ENCODE measurements around the gene HGFAC.

Gene HGFAC

DNA sequence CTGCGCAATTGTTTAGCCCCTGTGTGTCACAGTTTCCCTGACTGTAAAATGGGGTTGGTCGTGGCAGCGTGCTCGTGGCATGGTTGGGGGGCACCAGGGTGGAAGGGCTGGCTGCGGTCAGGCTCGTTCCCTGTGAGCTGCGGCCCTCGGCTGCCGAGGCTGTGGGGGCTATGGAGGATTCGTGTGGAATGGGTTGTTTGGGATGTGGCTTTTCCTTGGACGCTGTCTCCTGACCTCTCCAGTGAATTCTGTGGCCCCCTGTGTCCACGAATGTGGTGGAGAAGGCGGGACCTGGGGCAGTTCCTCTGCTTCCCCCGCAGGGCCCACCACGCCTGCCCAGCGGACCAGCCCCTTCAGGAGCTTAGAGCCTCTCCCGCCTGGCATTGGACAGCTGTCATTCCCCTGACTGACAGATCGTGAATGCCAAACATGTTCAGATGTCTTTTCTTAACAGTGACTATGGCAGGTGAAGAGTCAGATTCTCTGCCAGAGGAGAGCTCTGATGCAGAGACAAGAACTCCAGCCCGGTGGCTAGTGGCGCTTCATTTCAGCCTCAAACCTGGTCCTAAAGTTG, 17.2 kb upstream of the HGFAC start:
- DNase-seq (ENCODE audit: low read depth, low spot score), result no peak

DNA sequence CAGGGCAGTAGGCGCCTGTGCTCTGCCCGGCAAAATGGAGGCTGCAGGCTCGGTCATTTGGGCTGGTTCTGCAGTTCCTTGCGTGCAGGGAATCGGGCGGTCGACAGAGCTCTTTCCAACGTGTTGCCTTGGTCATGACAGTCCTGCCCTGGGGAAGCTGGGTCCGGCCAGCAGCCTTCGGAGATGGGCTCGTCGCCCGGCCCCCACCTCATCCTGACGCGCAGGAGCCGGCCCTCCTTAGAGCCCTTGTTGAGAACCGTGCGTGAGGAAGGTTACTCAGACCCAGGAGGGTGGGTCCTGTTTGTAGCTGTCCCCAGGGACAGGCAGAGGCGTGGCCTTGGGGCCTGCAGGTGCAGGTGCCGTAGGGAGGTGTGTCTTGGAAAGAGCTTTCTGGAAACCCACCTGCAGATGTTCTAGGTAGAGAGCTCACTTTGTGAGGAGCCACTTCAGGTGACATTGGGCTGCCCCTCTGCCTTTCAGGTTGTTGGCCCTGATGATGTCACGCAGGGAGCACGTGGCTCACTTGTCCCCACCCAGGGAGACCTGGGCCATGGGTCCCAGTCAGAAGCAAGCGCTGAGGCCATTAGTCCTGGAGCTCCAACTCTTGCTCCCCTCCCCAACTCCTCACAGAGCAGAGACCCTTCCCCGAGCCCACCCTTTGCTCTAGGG, 15.2 kb upstream of the HGFAC start:
- DNase-seq (ENCODE audit: low read depth, low spot score), result no peak

DNA sequence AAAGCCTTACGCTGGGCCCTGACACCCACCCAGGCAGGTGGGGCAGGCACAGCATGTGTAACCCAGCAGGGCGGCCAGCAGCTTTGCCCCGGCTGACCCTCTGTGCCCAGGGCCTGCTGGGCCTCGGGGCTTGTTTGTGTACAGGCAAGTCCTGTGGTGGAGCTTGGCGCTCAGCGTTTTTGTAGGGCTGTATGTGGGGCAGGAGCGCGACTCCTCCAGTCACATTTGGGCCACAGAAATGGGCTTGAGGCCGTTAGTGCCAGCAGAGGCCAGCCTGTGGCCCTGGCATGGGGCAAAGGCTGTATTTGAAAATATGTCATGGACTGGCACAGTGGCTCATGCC, 14.7 kb upstream of the HGFAC start:
- no peak for DNase-seq (ENCODE audit: low read depth, low spot score)

DNA sequence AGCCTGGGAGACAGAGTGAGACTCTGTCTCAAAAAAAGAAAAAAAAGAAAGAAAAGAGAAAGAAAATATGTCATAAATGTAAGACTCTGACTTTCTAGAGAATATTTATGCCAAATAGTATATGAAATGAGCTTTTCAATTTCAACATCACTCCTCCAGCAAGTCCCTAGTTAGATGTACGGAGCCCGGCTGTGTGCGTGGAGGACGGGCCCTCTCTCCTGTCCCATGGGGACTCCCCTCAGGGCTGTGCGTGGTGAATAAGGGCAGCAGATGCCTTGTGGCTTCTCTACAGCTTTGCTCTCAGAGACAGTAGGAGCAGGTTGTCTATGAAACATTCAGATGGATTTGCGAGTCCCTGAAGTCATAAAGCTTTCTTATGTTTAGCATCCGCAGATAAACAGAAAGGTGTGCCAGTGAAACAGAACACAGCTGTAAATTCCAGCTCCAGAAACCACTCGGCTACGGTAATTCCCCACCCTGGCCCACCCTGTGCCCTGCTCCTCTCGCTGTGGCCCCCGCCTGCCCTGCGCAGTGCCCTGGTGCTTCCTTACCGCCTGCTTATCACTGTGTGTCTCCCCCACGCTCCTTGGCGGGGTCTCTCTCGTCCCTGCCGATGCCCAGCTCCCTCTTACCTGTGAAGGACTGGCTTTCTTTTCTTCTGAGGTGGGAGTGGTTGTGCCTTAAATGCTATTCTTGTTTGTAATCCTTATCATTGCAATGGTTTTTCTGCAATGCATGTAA, 13.9 kb upstream of the HGFAC start:
- no peak for DNase-seq (ENCODE audit: low read depth, low spot score)

DNA sequence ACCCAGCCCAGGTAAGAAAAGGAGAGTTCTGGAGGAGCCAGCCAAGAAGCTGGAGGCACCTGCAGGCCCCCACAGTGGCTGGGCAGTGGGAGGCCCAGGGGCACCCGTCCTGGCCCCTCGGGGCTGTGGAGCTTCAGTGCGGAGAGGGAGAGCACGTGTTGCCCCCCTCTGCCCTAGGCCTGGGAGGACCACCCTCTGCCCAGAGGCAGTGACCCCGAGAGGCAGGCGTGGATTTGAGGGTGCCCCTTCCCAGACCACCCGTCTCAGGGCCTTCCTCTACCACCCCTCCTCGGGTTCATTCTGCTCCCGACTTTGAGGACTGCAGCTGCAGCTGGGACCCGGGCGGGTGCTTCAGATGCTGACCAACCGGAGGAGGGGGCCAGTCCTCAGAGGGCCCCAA, 12.1 kb upstream of the HGFAC start:
- no peak for DNase-seq (ENCODE audit: low read depth, low spot score)

DNA sequence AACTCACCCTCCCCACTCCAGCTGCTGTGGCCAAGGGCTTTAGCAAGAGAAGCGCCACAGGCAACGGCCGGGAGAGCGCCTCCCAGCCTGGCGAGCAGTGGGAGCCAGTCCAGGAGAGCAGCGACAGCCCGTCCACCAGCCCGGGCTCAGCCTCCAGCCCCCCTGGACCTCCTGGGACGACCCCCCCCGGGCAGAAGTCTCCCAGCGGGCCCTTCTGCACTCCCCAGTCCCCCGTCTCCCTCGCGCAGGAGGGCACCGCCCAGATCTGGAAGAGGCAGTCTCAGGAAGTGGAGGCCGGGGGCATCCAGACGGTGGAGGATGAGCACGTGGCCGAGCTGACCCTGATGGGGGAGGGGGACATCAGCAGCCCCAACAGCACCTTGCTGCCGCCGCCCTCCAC, 11.2 kb upstream of the HGFAC start:
- DNase-seq (ENCODE audit: low read depth, low spot score), result no peak

DNA sequence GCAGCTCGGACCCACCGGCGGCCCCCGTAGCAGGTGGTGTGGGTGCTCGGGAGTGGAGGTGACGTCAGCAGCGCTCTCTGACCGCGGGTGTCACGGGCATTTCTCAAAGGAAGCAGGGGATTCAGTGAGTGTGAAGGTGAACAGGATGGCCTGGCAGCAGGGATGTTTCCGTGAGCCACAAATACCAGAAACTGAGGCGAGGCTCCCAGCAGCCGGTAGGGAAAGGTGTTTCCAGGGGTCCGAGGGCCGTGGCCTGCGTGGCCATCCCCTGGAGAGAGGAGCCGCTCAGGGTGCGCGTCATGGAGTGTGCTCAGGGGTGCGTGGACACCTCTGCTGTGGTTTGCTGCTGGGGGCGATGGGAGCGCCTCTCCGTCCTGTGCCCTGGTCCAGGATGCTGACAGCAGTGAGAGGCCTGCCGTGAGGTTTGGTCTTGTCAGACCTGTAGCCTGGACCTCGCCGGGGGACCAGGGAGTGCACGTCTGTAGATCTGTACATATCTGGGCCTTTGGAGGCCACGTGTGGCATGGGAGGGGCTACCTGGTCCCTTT, 10.2 kb upstream of the HGFAC start:
- DNase-seq (ENCODE audit: low read depth, low spot score), result no peak

DNA sequence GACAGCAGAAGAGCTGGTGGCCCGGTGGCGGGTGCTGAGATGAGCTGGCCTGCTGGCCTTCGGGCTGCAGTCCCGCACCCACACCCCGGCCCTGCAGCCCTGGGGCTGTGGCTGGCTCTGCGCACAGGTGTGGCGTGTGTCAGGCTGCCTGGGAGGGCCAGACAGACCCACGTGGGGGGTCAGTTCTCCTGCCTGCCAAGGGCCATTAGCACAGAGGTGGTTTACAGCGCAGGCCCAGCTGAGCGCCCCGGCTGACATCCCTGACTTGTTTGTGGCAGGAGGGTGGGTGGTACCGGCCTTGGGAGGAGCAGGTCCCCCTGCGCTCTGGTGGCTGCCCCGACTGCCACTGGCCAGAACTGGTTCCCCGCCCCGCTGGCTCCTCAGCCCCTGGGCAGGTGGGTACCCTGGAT, 9.4 kb upstream of the HGFAC start:
- no peak for DNase-seq (ENCODE audit: low read depth, low spot score)

DNA sequence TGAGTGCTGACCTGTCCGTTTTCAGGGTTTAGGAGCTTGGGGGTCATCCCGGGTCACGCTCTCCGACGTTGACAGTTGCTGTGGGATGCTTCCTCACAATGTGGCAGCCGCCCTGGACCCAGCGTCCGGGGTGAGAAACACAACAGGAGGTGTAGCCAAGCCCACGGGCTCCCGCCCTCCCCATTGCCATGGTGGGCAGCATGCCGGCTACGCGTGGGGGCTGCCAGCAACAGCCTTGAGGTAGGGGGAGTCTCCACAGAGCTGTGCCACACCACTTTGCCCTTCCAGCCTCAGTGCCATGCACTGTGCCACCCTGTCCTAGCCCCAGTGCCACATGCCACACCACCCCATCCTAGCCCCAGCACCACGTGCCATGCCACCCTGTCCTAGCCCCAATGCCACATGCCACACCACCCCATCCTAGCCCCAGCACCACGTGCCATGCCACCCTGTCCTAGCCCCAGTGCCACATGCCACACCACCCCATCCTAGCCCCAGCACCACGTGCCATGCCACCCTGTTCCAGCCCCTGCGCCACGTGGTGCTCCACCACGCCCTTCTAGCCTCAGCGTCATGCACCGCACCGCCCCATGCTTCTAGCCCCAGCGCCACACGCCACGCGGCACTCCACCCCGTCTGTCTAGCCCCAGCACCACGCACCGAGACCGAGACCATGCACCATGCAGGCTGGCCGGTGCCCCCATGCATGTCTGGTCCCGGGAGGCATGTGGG, 8.5 kb upstream of the HGFAC start:
- DNase-seq (ENCODE audit: low read depth, low spot score), result no peak

DNA sequence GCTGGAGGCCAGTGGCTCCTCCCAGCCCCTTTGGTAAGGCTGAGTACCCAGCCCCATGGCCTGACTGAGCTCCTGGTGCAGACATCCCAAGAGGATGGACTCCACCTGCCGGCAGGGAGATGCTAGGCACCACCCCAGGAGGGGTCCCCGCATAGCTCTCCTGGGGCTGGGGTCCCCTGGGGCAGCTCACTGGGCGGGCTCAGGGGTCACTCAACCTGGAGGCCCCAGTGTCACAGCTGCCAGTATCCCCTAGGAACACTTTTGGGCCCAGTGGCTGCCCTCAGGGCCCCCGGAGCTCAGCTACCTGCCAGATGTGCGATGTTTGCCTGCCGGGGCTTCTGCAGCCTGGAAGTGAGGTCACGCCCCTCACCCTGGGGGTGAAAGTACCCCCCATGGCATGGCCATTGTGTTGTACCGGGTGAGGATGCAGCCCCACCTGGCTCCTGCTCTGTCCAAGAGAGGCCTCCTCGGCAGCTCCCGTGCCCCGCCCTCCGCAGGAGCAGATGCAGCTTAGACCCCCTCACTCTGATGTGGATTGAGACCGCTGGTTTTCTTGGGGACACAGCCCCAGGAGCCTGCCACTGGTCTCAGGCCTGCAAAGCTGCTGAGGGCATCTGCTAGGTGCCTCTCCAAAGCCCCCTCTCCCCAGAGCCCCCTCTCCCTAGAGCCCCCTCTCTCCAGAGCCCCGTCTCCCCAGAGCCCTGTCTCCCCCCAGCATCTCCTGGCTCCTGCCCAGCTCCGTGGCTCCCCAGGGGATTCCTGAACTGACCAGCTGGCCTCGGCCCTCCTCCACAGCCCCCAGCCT, 6.7 kb upstream of the HGFAC start:
- no peak for DNase-seq (ENCODE audit: low read depth, low spot score)

DNA sequence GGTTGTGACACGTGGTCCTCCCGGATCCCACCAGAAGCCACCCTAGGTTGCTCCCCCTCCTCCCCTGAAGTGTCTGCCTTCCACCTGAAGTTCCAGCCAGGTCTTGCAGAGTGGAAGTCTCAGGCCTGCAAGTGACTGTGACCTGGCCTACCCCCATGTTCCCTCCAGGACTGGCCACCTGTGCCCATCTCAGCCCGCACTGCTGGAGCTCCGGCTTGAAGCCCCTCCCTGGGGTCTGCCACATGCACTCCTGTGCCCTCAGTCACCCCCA, 6.1 kb upstream of the HGFAC start:
- DNase-seq (ENCODE audit: low read depth, low spot score), result no peak

DNA sequence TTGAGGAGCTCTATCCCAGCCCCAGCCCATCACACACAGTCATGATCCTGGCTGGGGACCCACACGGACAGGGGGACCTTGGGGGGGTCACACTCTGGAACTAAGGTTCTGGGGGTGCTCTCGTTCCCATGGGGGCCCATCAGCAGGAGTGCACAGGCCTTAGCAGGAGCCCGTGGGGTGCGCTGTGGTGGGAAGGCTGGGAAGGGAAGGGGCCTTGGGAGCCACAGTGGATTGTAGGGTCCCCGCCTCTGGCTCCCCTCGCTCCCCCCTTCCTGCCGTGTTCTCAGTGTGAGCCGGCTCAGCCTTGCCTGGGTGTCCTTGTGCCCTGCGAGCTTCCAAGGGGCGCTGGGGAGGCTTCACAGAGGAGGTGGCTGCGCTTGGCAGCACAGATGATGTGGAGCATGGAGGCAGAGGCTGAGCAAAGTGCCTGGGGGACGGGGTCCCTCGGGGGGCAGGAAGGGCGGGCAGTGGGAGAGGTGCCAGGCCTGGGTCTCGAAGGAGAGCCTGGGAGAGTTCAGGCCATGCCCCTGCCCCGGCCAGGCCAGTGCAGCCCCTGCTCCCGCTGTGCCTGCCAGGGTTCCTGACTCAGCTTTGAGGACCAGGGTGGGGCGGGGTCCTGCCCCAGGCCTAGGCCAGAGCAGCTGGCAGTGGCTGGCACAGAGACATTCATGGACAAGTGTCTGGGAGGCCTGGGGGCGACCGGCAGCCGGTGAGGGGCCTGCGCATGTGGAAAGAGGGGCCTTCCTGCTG, 5.5 kb upstream of the HGFAC start:
- no peak for DNase-seq (ENCODE audit: low read depth, low spot score)

DNA sequence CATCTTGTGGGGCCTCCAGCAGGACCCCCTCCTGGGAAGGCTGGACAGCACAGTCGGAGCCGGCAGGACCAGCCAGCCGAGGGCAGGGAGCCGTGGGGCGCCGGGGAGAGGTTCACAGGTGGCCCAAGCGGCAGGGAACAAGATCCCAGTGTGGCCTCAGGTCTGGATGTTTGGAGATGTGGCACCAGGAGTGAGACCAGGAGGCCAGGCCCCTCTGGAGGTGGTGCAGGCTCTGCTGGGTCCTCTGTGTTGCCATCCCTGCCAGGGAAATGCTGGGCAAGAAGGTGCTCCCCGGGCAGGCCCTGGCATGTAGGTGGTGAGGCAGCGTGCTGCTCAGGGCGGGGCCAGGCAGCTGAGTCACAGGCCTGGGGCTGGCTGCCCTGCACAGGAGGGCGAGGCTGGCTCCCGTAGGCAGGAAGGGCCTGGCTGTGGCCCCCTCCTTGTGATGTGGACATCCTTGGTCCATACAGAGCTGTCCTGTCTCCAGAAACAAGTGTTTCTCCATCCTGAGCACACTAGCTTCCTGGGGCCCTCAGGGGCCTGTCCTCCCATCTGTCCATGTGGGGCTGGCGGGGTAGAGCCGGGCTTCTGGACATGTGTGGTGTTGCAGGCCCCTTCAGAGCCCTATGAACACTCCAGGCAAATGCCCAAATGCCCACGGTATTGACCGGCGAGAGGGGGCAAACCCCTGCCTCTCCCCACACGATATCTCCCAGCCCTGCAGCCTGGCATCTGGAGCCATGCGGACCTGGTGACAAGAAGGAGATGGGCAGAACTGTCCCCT, 4.8 kb upstream of the HGFAC start:
- no peak for DNase-seq (ENCODE audit: low read depth, low spot score)

DNA sequence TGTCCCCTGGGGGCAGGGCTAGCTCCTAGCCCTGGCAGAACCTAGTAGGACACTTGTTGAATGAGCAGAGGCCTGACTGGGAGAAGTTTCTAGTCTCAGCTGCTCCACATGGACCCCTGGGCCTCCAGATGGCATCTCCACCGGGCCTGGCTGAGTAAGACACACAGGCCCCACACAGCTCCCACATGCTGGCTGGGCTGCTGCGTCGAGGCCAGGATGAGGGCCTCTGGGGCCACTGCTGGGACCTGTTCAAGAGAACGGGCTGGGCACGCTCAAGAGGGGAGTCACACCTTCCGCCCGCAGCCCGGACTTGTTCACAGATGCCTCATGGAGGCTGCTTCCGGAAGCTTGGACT, 4.2 kb upstream of the HGFAC start:
- DNase-seq (ENCODE audit: low read depth, low spot score), result no peak

DNA sequence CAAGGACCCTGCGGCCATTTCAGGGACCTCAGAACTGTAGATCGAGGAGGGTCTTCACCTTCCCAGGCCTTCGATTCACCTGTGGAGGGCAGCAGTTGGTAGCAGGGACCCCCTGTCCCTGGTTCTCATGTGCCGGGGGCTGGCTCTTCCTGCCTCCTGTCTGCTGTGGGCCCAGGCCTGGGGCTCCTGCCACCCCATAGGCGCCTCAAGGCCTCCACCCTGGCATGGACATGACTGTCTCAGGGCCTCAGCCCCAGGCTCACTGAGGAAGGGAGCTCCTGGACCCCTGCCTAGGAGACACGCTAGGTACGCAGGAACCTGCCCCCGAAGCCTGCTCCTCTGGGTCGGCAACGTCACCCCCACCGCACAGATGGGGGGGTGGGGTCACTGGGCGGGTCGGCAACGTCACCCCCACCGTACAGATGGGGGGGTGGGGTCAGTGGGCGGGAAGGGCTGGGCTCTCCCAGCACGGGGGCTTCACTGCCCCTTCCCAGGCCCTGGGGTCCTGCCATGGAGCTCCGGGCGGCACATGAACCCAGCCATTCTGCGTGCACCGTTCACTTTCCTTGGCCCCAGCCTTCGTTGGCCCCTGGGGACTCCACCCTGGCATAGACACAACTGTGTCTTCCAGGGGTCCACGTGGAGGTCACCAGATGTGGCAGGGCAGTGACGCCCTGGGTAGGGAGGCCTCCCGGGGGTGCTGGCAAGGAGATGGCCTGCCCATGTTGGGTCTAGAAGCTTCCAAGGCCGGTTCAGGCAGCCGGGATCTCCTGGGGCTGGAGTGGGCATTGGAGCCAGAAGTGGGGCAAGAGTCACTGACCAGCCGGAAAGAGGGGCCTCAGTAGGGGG, 3.5 kb upstream of the HGFAC start:
- DNase-seq (ENCODE audit: low read depth, low spot score), result no peak

DNA sequence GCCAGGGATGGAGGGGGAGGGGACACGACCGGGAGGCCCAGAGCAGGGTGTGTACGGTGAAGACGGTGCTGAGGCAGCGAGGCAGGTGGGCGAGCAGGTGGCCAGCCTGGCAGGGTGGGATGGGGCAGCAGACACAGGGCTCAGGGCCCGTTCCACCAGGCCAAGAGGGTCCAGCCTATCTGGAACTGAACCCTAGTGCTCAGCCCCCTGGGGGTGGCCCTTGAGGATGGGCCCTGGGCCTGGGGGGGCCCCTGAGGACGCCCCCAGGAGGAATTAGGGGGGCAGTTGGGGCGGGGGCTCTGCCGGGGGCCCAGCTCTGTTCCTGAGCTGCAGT, 3.0 kb upstream of the HGFAC start:
- DNase-seq (ENCODE audit: low read depth, low spot score), result no peak

DNA sequence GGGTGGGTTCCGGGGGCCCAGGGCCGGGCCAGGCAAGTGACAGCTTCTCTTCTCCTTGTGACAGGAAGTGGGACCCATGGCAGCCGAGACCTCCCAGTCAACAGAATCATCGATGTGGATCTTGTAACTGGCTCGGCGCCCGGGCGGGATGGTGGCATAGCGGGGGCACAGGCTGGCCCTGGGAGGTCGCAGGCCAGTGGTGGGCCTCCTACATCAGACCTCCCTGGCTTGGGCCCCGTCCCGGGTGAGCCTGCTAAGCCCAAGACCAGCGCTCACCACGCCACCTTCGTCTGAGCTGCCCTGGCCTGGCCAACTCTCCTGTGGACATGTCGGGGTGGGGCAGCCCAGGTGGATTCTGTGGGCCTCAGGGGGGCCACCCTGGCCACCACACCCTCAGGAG, 2.4 kb upstream of the HGFAC start:
- DNase-seq (ENCODE audit: low read depth, low spot score), result no peak

DNA sequence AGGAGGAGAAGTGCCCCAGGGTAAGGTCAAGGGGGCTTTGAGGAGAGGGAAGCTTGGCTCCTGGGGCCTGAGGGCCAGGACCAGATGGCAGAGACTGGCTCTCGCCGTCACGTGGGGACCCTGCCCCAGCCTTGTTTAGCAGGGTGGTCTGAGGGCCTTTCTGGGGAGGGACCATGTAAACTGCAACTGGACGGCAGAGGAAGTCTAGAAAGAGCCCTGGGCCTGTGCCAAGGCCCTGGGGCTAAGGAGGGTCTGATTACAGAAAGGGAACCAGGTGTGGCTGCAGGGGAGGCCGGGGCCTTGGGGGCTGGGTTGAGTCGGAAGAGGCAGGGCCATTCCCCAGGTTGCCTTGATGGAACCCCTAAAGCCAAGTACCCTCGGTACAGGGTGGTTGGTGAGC, 1.8 kb upstream of the HGFAC start:
- DNase-seq (ENCODE audit: low read depth, low spot score), result no peak

DNA sequence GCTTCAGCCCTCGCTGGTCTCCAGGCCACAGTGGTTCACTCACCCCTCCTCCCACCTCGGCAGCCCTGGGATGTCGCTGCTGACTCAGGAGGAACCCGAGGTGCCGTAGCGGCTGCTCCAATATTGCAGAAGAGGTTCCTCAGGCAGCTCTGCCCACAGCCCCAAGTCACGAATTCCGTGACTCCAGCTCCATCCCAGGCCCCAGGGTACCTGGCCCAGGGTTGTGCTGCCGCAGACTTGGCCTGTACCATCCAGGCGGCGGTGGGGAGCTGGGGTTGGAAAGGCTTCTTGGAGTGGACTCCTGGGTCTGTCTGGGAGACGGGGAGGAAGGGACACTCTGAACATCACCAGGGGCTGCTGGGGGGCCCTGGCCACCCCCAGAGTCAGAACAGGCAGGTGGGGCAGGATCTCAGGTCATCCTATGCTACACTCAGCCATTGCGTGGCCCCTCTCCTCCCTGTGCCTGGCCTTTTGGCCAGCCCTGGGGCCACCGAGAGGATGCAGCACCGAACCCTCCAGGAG, 728 bp upstream of the HGFAC start:
- DNase-seq (ENCODE audit: low read depth, low spot score), result no peak

Data from smooth muscle cell of the brain vasculature (primary cell).